A549 (cell line): ENCODE data around the gene ABCG4. TPM values are rescaled to one million over a fixed set of nuclear protein-coding genes. Genes with fewer than 3 reads are reported as not detected.

Experiments
- ATAC-seq, 2 experiments: fragments of 200-7000 bp in 1 of 2; fragments of >200 bp in 1 of 2; cut with Nextera tagmentation in 1 of 2; cut with Tn5 transposase in 1 of 2; 3 replicates each; pipeline versions ENCODE4 v1.8.0 to v1.9.1; 2018 to 2020; ENCODE audit warnings: mild to moderate bottlenecking in 1 of 2, moderate library complexity in 1 of 2
- CTCF ChIA-PET: fragments of 300-600 bp; sonication (Branson Sonifier 250); formaldehyde crosslinking; extraction: SDS; loops from one replicate; lab custom pipeline; 2021; ENCODE audit warnings: antibody characterized with exemption, inconsistent platforms; lab: Yijun Ruan, JAX
- POLR2A ChIA-PET: fragments of 350-600 bp; formaldehyde crosslinking; extraction: SDS; loops from one replicate; lab custom pipeline; 2021; ENCODE audit warnings: antibody characterized with exemption, inconsistent platforms; lab: Yijun Ruan, JAX
- DNase-seq, 2 experiments: peaks; one replicate each; pipeline versions ENCODE4 v3.0.0 to v3.0.0-alpha.2; 2011 to 2016; ENCODE audit warnings: low read depth in 1 of 2, low spot score in 1 of 2
- FAIRE-seq: peaks from 2 replicates; lab custom pipeline; 2011; peaks lifted over from hg19 to GRCh38; lab: Jason Lieb, UNC
- H3K27ac ChIP-seq, 2 experiments: fragments of >200 bp; sonication (Bioruptor Twin); formaldehyde crosslinking; 3 replicates each; pipeline ENCODE4 v1.5.1; 2016 to 2017
- H3K4me1 ChIP-seq: fragments of >200 bp; sonication (Bioruptor Twin); formaldehyde crosslinking; 3 replicates; pipeline ENCODE4 v1.6.1; 2016
- H3K4me2 ChIP-seq: fragments of >200 bp; sonication (Bioruptor Twin); formaldehyde crosslinking; 3 replicates; pipeline ENCODE4 v1.6.1; 2016
- H3K4me3 ChIP-seq: fragments of >200 bp; sonication (Bioruptor Twin); formaldehyde crosslinking; 3 replicates; pipeline ENCODE4 v1.5.1; 2016
- H3K9me3 ChIP-seq: fragments of >200 bp; sonication (Bioruptor Twin); formaldehyde crosslinking; 3 replicates; pipeline ENCODE4 v1.6.1; 2016
- CBX8 ChIP-seq: fragments of 200-600 bp; sonication (generic); IDR thresholded peaks from 2 replicates; pipeline ENCODE4 v1.6.1; 2016
- CHD2 ChIP-seq: fragments of 150-350 bp; IDR thresholded peaks from 2 replicates; pipeline ENCODE4 v1.6.1; 2014; ENCODE audit warnings: low read length; ENCODE audit not compliant: partially characterized antibody
- CHD4 ChIP-seq: fragments of 200-600 bp; sonication (generic); IDR thresholded peaks from 2 replicates; pipeline ENCODE4 v1.6.1; 2016; ENCODE audit warnings: antibody characterized with exemption, mild to moderate bottlenecking, borderline replicate concordance
- FOSB ChIP-seq: fragments of 250-450 bp; sonication (Bioruptor Pico); IDR thresholded peaks from 2 replicates; pipeline ENCODE4 v1.5.0; 2020; ENCODE audit warnings: mild to moderate bottlenecking, moderate library complexity
- FOXS1 ChIP-seq: fragments of 250-450 bp; sonication (Bioruptor Pico); IDR thresholded peaks from 2 replicates; pipeline ENCODE4 v1.5.0; 2020; ENCODE audit warnings: mild to moderate bottlenecking, moderate library complexity
- HOXB5 ChIP-seq: fragments of 250-450 bp; sonication (Bioruptor Pico); IDR thresholded peaks from 2 replicates; pipeline ENCODE4 v1.5.0; 2020; ENCODE audit warnings: mild to moderate bottlenecking, moderate library complexity
- JUNB ChIP-seq: fragments of >200 bp; sonication (Bioruptor Twin); formaldehyde crosslinking; IDR thresholded peaks from 2 replicates; pipeline ENCODE4 v1.6.1; 2016
- MAFK ChIP-seq: fragments of 450-650 bp; IDR thresholded peaks from 2 replicates; pipeline ENCODE4 v1.6.1; 2014; ENCODE audit not compliant: partially characterized antibody
- NFE2L2 ChIP-seq: fragments of 150-350 bp; conservative IDR thresholded peaks from 2 replicates; pipeline ENCODE4 v1.6.1; 2014; ENCODE audit warnings: low read length
- NPAS2 ChIP-seq: fragments of 250-450 bp; sonication (Bioruptor Pico); IDR thresholded peaks from 2 replicates; pipeline ENCODE4 v1.8.0; 2022; ENCODE audit warnings: mild to moderate bottlenecking, moderate library complexity, borderline replicate concordance
- NR3C1 ChIP-seq: fragments of >200 bp; sonication (Bioruptor Twin); formaldehyde crosslinking; IDR thresholded peaks from 3 replicates; pipeline ENCODE4 v1.6.1; 2017
- RAD21 ChIP-seq, 2 experiments: fragments of >200 bp in 1 of 2; sonication (Bioruptor Twin) in 1 of 2; formaldehyde crosslinking in 1 of 2; IDR thresholded peaks in 1 of 2; conservative IDR thresholded peaks in 1 of 2; 2 replicates in 1 of 2; 3 replicates in 1 of 2; pipeline ENCODE4 v1.6.1; 2012 to 2018; ENCODE audit warnings: inconsistent platforms in 1 of 2
- RCOR1 ChIP-seq: fragments of 150-350 bp; IDR thresholded peaks from 2 replicates; pipeline ENCODE4 v1.6.1; 2014; ENCODE audit warnings: antibody characterized with exemption, low read length, low read depth
- ZC3H11A ChIP-seq: fragments of 450-650 bp; IDR thresholded peaks from 2 replicates; pipeline ENCODE4 v1.6.1; 2014; ENCODE audit warnings: antibody characterized with exemption, mild to moderate bottlenecking
- ZNF302 ChIP-seq: fragments of 250-450 bp; sonication (Bioruptor Pico); IDR thresholded peaks from 2 replicates; pipeline ENCODE4 v1.9.0; 2021; ENCODE audit warnings: inconsistent platforms, mild to moderate bottlenecking, moderate library complexity
- WGBS: methylation state at CpG from one replicate; pipeline ENCODE4 v1.1.6; 2017; ENCODE audit errors: missing lambda C conversion rate; 5-methylcytosine and 5-hydroxymethylcytosine counted together
- polyA plus RNA-seq, 4 experiments: library from polyadenylated mRNA; depleted of rRNA in 3 of 4; stranded (reverse); fragments of >200 nt; fragmentation: RNase III in 1 of 4; extraction: RNeasy Plus Mini Kit Qiagen cat#74134 plus additional on column Dnase treatment in 1 of 4; gene quantifications; 2 replicates in 3 of 4; 3 replicates in 1 of 4; pipeline ENCODE4 v1.2.3, GENCODE V29; 2011 to 2017
- TF ChIP-seq, protein P1 (sequence below): fragments of >200 bp; sonication (Bioruptor Twin); formaldehyde crosslinking; IDR thresholded peaks from 3 replicates; pipeline ENCODE4 v1.6.1; 2016
- TF ChIP-seq, protein P2 (sequence below): fragments of 450-650 bp; IDR thresholded peaks from 2 replicates; pipeline ENCODE4 v1.6.1; 2014; ENCODE audit warnings: antibody characterized with exemption
- TF ChIP-seq, protein P3 (sequence below): fragments of 250-450 bp; sonication (Bioruptor Pico); IDR thresholded peaks from 2 replicates; pipeline ENCODE4 v1.5.0; 2020; ENCODE audit warnings: low read depth, mild to moderate bottlenecking, moderate library complexity
- TF ChIP-seq, protein P4 (sequence below): fragments of 150-350 bp; IDR thresholded peaks from 2 replicates; pipeline ENCODE4 v1.6.1; 2014; ENCODE audit warnings: low read depth, mild to moderate bottlenecking, low read length

ABCG4 gene
- polyA plus RNA-seq, 2 of the 4 experiments (the other 2 are of a cell fraction): 0.10 to 0.44 TPM

DNA sequence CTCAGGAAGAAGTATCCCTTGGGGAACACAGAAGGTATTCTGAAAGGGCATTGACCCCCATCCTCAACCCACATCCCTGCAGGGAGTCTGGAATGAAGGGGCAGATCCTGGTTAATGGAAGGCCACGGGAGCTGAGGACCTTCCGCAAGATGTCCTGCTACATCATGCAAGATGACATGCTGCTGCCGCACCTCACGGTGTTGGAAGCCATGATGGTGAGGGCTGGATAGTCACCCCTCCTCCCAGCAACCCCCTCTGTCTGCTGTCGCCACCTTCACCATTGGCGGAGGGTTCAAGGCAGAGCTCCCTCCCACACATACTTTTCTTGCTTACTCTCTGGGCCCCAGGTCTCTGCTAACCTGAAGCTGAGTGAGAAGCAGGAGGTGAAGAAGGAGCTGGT is 5.3 kb downstream of the ABCG4 start:
- Histone ChIP-seq H3K4me3 (no peak overlapping the region), H3K9me3 (no peaks in the 10 kb centered on the region), H3K4me1 (0 out of 3 replicates have a peak, but pooled peaks cover 2% of the 10 kb centered on the region)
- 93% methylated on average over 6 of the region's 6 CpGs for WGBS
- FAIRE-seq: no peak
- TF ChIP-seq, protein P1, sequence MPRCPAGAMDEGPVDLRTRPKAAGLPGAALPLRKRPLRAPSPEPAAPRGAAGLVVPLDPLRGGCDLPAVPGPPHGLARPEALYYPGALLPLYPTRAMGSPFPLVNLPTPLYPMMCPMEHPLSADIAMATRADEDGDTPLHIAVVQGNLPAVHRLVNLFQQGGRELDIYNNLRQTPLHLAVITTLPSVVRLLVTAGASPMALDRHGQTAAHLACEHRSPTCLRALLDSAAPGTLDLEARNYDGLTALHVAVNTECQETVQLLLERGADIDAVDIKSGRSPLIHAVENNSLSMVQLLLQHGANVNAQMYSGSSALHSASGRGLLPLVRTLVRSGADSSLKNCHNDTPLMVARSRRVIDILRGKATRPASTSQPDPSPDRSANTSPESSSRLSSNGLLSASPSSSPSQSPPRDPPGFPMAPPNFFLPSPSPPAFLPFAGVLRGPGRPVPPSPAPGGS: no peak
- TF ChIP-seq FOSB (CRISPR knock-in tag) (no peak), CHD4 (no peak), CHD2 (no peak), ZC3H11A (no peak), NPAS2 (no peak), JUNB (no peak), RCOR1 (no peak), MAFK (no peak), ZNF302 (no peak), NFE2L2 (no peak), FOXS1 (no peak), RAD21 (conservative IDR thresholded peaks at IDR 0.05 in 1 of 2, IDR thresholded peaks at IDR 0.05 in 1 of 2) (no peak), NR3C1 (no peak), CBX8 (no peak)
- TF ChIP-seq, protein P2, sequence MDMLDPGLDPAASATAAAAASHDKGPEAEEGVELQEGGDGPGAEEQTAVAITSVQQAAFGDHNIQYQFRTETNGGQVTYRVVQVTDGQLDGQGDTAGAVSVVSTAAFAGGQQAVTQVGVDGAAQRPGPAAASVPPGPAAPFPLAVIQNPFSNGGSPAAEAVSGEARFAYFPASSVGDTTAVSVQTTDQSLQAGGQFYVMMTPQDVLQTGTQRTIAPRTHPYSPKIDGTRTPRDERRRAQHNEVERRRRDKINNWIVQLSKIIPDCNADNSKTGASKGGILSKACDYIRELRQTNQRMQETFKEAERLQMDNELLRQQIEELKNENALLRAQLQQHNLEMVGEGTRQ: no peak
- TF ChIP-seq, protein P3, sequence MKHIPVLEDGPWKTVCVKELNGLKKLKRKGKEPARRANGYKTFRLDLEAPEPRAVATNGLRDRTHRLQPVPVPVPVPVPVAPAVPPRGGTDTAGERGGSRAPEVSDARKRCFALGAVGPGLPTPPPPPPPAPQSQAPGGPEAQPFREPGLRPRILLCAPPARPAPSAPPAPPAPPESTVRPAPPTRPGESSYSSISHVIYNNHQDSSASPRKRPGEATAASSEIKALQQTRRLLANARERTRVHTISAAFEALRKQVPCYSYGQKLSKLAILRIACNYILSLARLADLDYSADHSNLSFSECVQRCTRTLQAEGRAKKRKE (CRISPR knock-in tag): no peak
- TF ChIP-seq, protein P4, sequence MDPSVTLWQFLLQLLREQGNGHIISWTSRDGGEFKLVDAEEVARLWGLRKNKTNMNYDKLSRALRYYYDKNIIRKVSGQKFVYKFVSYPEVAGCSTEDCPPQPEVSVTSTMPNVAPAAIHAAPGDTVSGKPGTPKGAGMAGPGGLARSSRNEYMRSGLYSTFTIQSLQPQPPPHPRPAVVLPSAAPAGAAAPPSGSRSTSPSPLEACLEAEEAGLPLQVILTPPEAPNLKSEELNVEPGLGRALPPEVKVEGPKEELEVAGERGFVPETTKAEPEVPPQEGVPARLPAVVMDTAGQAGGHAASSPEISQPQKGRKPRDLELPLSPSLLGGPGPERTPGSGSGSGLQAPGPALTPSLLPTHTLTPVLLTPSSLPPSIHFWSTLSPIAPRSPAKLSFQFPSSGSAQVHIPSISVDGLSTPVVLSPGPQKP: no peak
- TF ChIP-seq, all 56 proteins: peak for 0
- ATAC-seq (no peak), DNase-seq (no peak)
- Histone ChIP-seq H3K4me2 (no peak overlapping the region), H3K27ac (no peak overlapping the region)
- CTCF ChIA-PET: interaction anchor here (1.2 to 7.2 kb wide), 7 partner anchors 9 to 220 kb away, joined by 3 to 39 read pairs (median 8); partner anchors contain the start of gene CBL
- POLR2A ChIA-PET: interaction anchor here (1.1 kb wide), 1 partner anchor 60 kb away, joined by 3 read pairs; no protein-coding TSS in a partner anchor

DNA sequence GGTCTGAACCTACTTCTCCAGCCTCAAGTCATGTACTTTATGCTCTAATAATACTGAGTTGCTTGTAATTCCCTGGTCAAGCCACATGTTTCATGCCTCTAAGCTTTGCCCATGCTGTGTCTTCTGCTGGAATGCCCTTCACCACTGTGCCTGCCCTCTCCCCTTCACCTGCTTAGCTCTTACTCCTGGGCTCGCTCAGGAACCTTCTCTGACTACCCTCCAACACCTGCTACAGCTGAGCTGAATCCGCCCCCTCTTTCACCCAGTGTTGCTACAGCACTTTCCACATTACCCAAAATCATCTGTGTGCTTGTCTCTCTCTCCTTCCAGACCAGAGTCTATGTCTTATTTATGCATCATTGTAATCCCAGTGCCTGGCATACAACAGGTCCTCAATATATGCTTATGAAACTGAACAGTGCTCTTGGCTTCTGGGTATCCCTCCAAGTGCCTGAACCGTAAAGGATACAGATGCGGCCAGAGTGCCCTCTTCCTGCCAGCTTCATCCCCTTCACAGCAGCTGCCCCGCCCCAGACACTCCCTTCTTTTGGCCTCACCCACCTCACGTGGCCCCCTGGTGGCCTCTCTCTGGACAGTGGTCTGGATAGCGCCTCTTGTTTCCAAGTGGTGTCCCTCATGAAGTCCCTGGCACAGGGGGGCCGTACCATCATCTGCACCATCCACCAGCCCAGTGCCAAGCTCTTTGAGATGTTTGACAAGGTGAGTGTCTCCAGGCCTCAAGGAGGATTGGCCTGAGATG is 7.1 kb downstream of the ABCG4 start:
- Histone ChIP-seq H3K4me2 (no peak overlapping the region), H3K27ac (no peak overlapping the region), H3K4me3 (no peak overlapping the region), H3K9me3 (no peaks in the 10 kb centered on the region), H3K4me1 (0 out of 3 replicates have a peak, but pooled peaks cover 2% of the 10 kb centered on the region)
- ChIA-PET CTCF (interaction anchor here (0.9 to 3.6 kb wide), 11 partner anchors 7 to 200 kb away, joined by 3 to 13 read pairs (median 5); partner anchors contain the start of gene ABCG4), POLR2A (interaction anchor here (0.6 to 1.0 kb wide), 2 partner anchors 34 to 61 kb away, joined by 3 read pairs; partner anchors contain the start of gene HINFP)
- FAIRE-seq (no peak), ATAC-seq (peak; percentile 75 to 94)
- 42% methylated on average over 5 of the region's 8 CpGs for WGBS
- no peak for TF ChIP-seq HOXB5 (CRISPR knock-in tag)
- TF ChIP-seq, protein P2: peak; percentile 39; the same call in 1 of the 2 replicates
- TF ChIP-seq, all 56 proteins: peak for 1
- peak; percentile 55 to 57 for DNase-seq
